H1 (cell line): ENCODE measurements around the gene GUCY2F. TPM values are rescaled to one million over a fixed set of nuclear protein-coding genes. Genes with fewer than 3 reads are reported as not detected.

ENCODE experiments used
- CTCF ChIA-PET: fragments of 300-600 bp; sonication (Branson Sonifier 250); formaldehyde crosslinking; loops from one replicate; lab custom pipeline; 2021; ENCODE audit not compliant: partially characterized antibody; lab: Charles Lee
- POLR2A ChIA-PET: fragments of 300-600 bp; sonication (Branson Sonifier 250); formaldehyde crosslinking; loops from one replicate; lab custom pipeline; 2021; ENCODE audit warnings: inconsistent platforms; ENCODE audit not compliant: partially characterized antibody; lab: Charles Lee
- DNase-seq, 2 experiments: peaks; one replicate each; pipeline versions ENCODE4 v3.0.0 to v3.0.0-alpha.2; 2010 to 2022; ENCODE audit warnings: low spot score in 2 of 2, low read depth in 1 of 2, mixed read lengths in 1 of 2
- FAIRE-seq: peaks from 2 replicates; lab custom pipeline; 2011; peaks lifted over from hg19 to GRCh38; lab: Jason Lieb, UNC
- H2AFZ ChIP-seq: 2 replicates; pipeline ENCODE4 v1.8.1; 2012; ENCODE audit warnings: low read length, inconsistent platforms
- H2AK5ac ChIP-seq: 2 replicates; pipeline ENCODE4 v1.6.1; 2013; ENCODE audit warnings: low read depth, low read length
- H2BK120ac ChIP-seq: replicated peaks from 2 replicates; pipeline ENCODE3; 2013; ENCODE audit warnings: low read depth, low read length, inconsistent platforms
- H2BK12ac ChIP-seq: 2 replicates; pipeline ENCODE4 v1.6.1; 2013; ENCODE audit warnings: low read depth, low read length
- H2BK15ac ChIP-seq: 2 replicates; pipeline ENCODE4 v1.6.1; 2013; ENCODE audit warnings: low read length
- H2BK20ac ChIP-seq: 2 replicates; pipeline ENCODE4 v1.6.1; 2013; ENCODE audit warnings: low read length
- H2BK5ac ChIP-seq: 2 replicates; pipeline ENCODE4 v1.6.1; 2013; ENCODE audit warnings: low read depth, low read length
- H3K14ac ChIP-seq: 2 replicates; pipeline ENCODE4 v1.6.1; 2013; ENCODE audit warnings: inconsistent platforms; ENCODE audit not compliant: insufficient read length
- H3K18ac ChIP-seq: 2 replicates; pipeline ENCODE4 v1.6.1; 2013; ENCODE audit warnings: low read length; ENCODE audit errors: extremely low read depth
- H3K23ac ChIP-seq: 2 replicates; pipeline ENCODE4 v1.6.1; 2013; ENCODE audit warnings: inconsistent platforms; ENCODE audit not compliant: insufficient read length
- H3K23me2 ChIP-seq: 2 replicates; pipeline ENCODE4 v1.6.1; 2013; ENCODE audit warnings: low read depth, low read length
- H3K27ac ChIP-seq: 2 replicates; pipeline ENCODE4 v1.6.1; 2011; ENCODE audit warnings: low read depth, low read length, inconsistent platforms
- H3K27me3 ChIP-seq, 4 experiments: replicated peaks in 1 of 4; 1 replicate in 1 of 4; 2 replicates in 3 of 4; pipeline versions ENCODE4 v1.6.1 to v1.8.1; 2011 to 2013; ENCODE audit warnings: low read length in 3 of 4, mild to moderate bottlenecking in 3 of 4, inconsistent platforms in 2 of 4, mixed read lengths in 2 of 4, moderate library complexity in 1 of 4; ENCODE audit not compliant: control insufficient read depth in 3 of 4, insufficient read depth in 3 of 4; ENCODE audit errors: extremely low read depth in 1 of 4
- H3K36me3 ChIP-seq, 4 experiments: 2 replicates each; pipeline versions ENCODE4 v1.6.1 to v1.8.1; 2011 to 2013; ENCODE audit warnings: mild to moderate bottlenecking in 4 of 4, low read length in 3 of 4, moderate library complexity in 2 of 4, control low read depth in 1 of 4, inconsistent platforms in 1 of 4; ENCODE audit not compliant: insufficient read depth in 4 of 4, control insufficient read depth in 2 of 4
- H3K4ac ChIP-seq: replicated peaks from 2 replicates; pipeline ENCODE3; 2013; ENCODE audit warnings: low read length, low read depth, mixed read lengths, inconsistent platforms; ENCODE audit not compliant: insufficient read length
- H3K4me1 ChIP-seq, 4 experiments: replicated peaks in 1 of 4; 1 replicate in 1 of 4; 2 replicates in 3 of 4; pipeline versions ENCODE4 v1.6.1 to v1.8.1; 2011 to 2013; ENCODE audit warnings: low read length in 3 of 4, inconsistent platforms in 2 of 4, mixed read lengths in 1 of 4; ENCODE audit not compliant: insufficient read depth in 4 of 4, control insufficient read depth in 3 of 4
- H3K4me2 ChIP-seq, 2 experiments: 2 replicates each; pipeline versions ENCODE4 v1.6.1 to v1.8.1; 2011 to 2013; ENCODE audit warnings: low read depth in 2 of 2, low read length in 2 of 2, control low read depth in 1 of 2, inconsistent platforms in 1 of 2, mild to moderate bottlenecking in 1 of 2; ENCODE audit not compliant: insufficient read depth in 1 of 2
- H3K4me3 ChIP-seq, 4 experiments: fragments of 200-600, 300-600 bp in 1 of 4; sonication (generic), shearing (Covaris generic), sonication (Bioruptor Twin) in 1 of 4; 2 replicates each; pipeline versions ENCODE4 v1.5.1 to v1.8.1; 2011 to 2016; ENCODE audit warnings: low read length in 4 of 4, low read depth in 3 of 4, control low read depth in 2 of 4, inconsistent platforms in 2 of 4, mild to moderate bottlenecking in 2 of 4, mixed read lengths in 1 of 4, moderate library complexity in 1 of 4; ENCODE audit not compliant: insufficient read depth in 2 of 4; ENCODE audit errors: extremely low read depth in 1 of 4
- H3K56ac ChIP-seq: replicated peaks from 2 replicates; pipeline ENCODE3; 2013; ENCODE audit warnings: low read depth, mild to moderate bottlenecking, mixed read lengths, low read length, inconsistent platforms; ENCODE audit not compliant: insufficient read length
- H3K79me1 ChIP-seq: 2 replicates; pipeline ENCODE4 v1.6.1; 2013; ENCODE audit warnings: low read depth, low read length, control low read depth
- H3K79me2 ChIP-seq, 2 experiments: 2 replicates each; pipeline versions ENCODE4 v1.6.1 to v1.8.1; 2012 to 2013; ENCODE audit warnings: low read length in 2 of 2, mild to moderate bottlenecking in 2 of 2, inconsistent platforms in 1 of 2; ENCODE audit not compliant: insufficient read depth in 2 of 2, control insufficient read depth in 1 of 2
- H3K9ac ChIP-seq, 4 experiments: replicated peaks in 1 of 4; 1 replicate in 1 of 4; 2 replicates in 3 of 4; pipeline versions ENCODE4 v1.6.1 to v1.8.1; 2011 to 2013; ENCODE audit warnings: low read depth in 3 of 4, low read length in 3 of 4, control low read depth in 2 of 4, mild to moderate bottlenecking in 2 of 4, moderate library complexity in 2 of 4, inconsistent platforms in 1 of 4; ENCODE audit errors: extremely low read depth in 1 of 4
- H3K9me3 ChIP-seq, 2 experiments: 2 replicates each; pipeline versions ENCODE4 v1.6.1 to v1.8.1; 2012 to 2013; ENCODE audit warnings: mild to moderate bottlenecking in 2 of 2, moderate library complexity in 2 of 2, control low read depth in 1 of 2, inconsistent platforms in 1 of 2, low read depth in 1 of 2, low read length in 1 of 2, mixed read lengths in 1 of 2; ENCODE audit not compliant: insufficient read depth in 2 of 2
- H4K20me1 ChIP-seq, 2 experiments: replicated peaks in 1 of 2; 2 replicates each; pipeline versions ENCODE3 to v1.8.1; 2011 to 2013; ENCODE audit warnings: inconsistent platforms in 2 of 2, low read length in 2 of 2, mild to moderate bottlenecking in 1 of 2; ENCODE audit not compliant: insufficient read depth in 2 of 2, control insufficient read depth in 1 of 2
- H4K5ac ChIP-seq: 2 replicates; pipeline ENCODE4 v1.6.1; 2013; ENCODE audit warnings: low read length, low read depth, mixed read lengths, inconsistent platforms; ENCODE audit not compliant: insufficient read length
- H4K8ac ChIP-seq: 2 replicates; pipeline ENCODE4 v1.8.0; 2013; ENCODE audit warnings: mild to moderate bottlenecking, moderate library complexity, low read length, inconsistent platforms; ENCODE audit not compliant: insufficient read depth; ENCODE audit errors: extremely low read depth
- H4K91ac ChIP-seq: replicated peaks from 2 replicates; pipeline ENCODE3; 2013; ENCODE audit warnings: low read length, mixed read lengths, inconsistent platforms; ENCODE audit not compliant: insufficient read length
- CREB1 ChIP-seq: IDR thresholded peaks from 2 replicates; pipeline ENCODE4 v1.6.1; 2012; ENCODE audit warnings: inconsistent platforms
- HDAC6 ChIP-seq: IDR thresholded peaks from one replicate; pipeline ENCODE4 v1.7.1; 2012; ENCODE audit warnings: low read depth, mild to moderate bottlenecking, inconsistent platforms, low read length, moderate library complexity
- NANOG ChIP-seq: IDR thresholded peaks from 2 replicates; pipeline ENCODE4 v1.6.1; 2011; ENCODE audit warnings: low read length, low read depth, mild to moderate bottlenecking, inconsistent platforms; ENCODE audit not compliant: insufficient read depth, poor library complexity, severe bottlenecking
- RFX5 ChIP-seq: IDR thresholded peaks from 2 replicates; pipeline ENCODE4 v1.6.1; 2011; ENCODE audit warnings: low read depth, low read length, improper control_type of control experiment, borderline replicate concordance
- SIN3A ChIP-seq, 2 experiments: IDR thresholded peaks in 1 of 2; conservative IDR thresholded peaks in 1 of 2; 2 replicates each; pipeline ENCODE4 v1.6.1; 2011 to 2012; ENCODE audit warnings: low read length in 2 of 2, improper control_type of control experiment in 1 of 2, low read depth in 1 of 2, mild to moderate bottlenecking in 1 of 2
- SP4 ChIP-seq: IDR thresholded peaks from 2 replicates; pipeline ENCODE4 v1.6.1; 2012; ENCODE audit warnings: low read length, inconsistent platforms
- TEAD4 ChIP-seq: IDR thresholded peaks from 2 replicates; pipeline ENCODE4 v1.6.1; 2012; ENCODE audit warnings: low read depth, low read length, inconsistent platforms, mixed read lengths
- WGBS, 2 experiments: shearing (Covaris generic) in 1 of 2; methylation state at CpG; one replicate each; pipeline versions ENCODE4 v1.1.6 to v1.1.7; 2013 to 2015; ENCODE audit warnings: low lambda C conversion rate in 2 of 2, mixed read lengths in 2 of 2, inconsistent platforms in 1 of 2, low coverage in 1 of 2, missing lambda C conversion rate in 1 of 2; ENCODE audit not compliant: insufficient replicate concordance in 2 of 2, insufficient coverage in 1 of 2, insufficient read length in 1 of 2; ENCODE audit errors: extremely low coverage in 1 of 2, missing lambda C conversion rate in 1 of 2; 5-methylcytosine and 5-hydroxymethylcytosine counted together
- polyA plus RNA-seq, 7 experiments: library from polyadenylated mRNA; depleted of rRNA in 3 of 7; stranded (reverse) in 5 of 7; unstranded in 2 of 7; fragments of >200 nt in 5 of 7; fragments of 200-250 nt in 2 of 7; gene quantifications; 1 replicate in 5 of 7; 2 replicates in 1 of 7; 4 replicates in 1 of 7; pipeline versions ENCODE4 v1.2.1 to v1.2.3, GENCODE V29; 2011 to 2013; ENCODE audit warnings: missing spikeins in 2 of 7, mixed read lengths in 2 of 7
- total RNA-seq: library from RNA; stranded (reverse); fragmentation: NEBNext Ultra II Directional; extraction: Animal tissue kit (Norgen Biotek cat#: 25700); gene quantifications from 2 replicates; pipeline ENCODE4 v1.2.1, GENCODE V29; 2021
- TF ChIP-seq, protein P1 (sequence below), 3 experiments: IDR thresholded peaks; 1 replicate in 2 of 3; 2 replicates in 1 of 3; pipeline versions ENCODE4 v1.5.1 to v1.6.1; 2011; ENCODE audit warnings: low read length in 3 of 3, mild to moderate bottlenecking in 3 of 3, inconsistent platforms in 2 of 3, low read depth in 1 of 3, moderate library complexity in 1 of 3; ENCODE audit not compliant: insufficient read depth in 1 of 3; ENCODE audit errors: control extremely low read depth in 1 of 3

GUCY2F gene
- total and polyA plus RNA-seq, 2 of the 8 experiments (the other 6 are each of a cell fraction or from before 2014, with no cell fraction given): 0.02 TPM; not detected in 1

DNA sequence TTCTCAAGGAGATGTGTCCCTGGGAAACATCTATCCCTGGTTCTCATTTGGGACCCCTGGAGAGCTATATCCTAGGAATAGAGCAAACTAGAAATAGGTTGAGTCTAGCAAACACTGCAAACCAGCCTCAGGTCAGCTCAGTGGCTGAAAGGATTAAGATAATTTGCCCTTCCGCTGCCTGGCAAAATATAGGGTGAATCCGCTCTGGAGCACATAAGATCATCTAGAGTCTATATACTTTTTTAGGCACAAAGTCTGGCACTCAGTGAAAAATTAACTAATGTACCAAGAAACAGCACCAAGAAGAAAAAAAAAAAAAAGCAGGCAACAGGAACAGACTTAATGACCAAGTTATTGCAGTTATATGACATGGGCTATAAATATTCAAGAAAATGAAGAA is 7.3 kb upstream of the GUCY2F start:
- Histone ChIP-seq H3K4ac (no peak overlapping the region), H3K14ac (no peak overlapping the region), H3K9me3 (no peaks in the 10 kb centered on the region), H3K36me3 (no peaks in the 10 kb centered on the region), H2BK5ac (no peak overlapping the region), H2BK12ac (no peak overlapping the region), H3K79me2 (no peaks in the 10 kb centered on the region), H3K23ac (no peak overlapping the region), H3K4me1 (no peaks in the 10 kb centered on the region), H2BK120ac (no peak overlapping the region), H2BK20ac (no peak overlapping the region), H2BK15ac (no peak overlapping the region), H3K27ac (no peak overlapping the region), H3K56ac (no peak overlapping the region), H4K91ac (no peak overlapping the region), H3K4me2 (no peak overlapping the region), H3K4me3 (no peak overlapping the region), H3K79me1 (no peaks in the 10 kb centered on the region), H3K27me3 (no peaks in the 10 kb centered on the region), H4K8ac (no peak overlapping the region), H2AK5ac (no peak overlapping the region), H4K5ac (no peak overlapping the region), H3K23me2 (no peaks in the 10 kb centered on the region), H2AFZ (no peak overlapping the region), H4K20me1 (no peaks in the 10 kb centered on the region), H3K9ac (no peak overlapping the region), H3K18ac (no peak overlapping the region)
- DNase-seq: no peak
- TF ChIP-seq TEAD4 (no peak), CREB1 (no peak), SP4 (no peak), SIN3A (conservative IDR thresholded peaks at IDR 0.05 in 1 of 2, IDR thresholded peaks at IDR 0.05 in 1 of 2; ENCODE audit: low read depth in 1 of 2, low read length in 2 of 2) (no peak), RFX5 (no peak), HDAC6 (no peak), NANOG (no peak)
- TF ChIP-seq, protein P1, sequence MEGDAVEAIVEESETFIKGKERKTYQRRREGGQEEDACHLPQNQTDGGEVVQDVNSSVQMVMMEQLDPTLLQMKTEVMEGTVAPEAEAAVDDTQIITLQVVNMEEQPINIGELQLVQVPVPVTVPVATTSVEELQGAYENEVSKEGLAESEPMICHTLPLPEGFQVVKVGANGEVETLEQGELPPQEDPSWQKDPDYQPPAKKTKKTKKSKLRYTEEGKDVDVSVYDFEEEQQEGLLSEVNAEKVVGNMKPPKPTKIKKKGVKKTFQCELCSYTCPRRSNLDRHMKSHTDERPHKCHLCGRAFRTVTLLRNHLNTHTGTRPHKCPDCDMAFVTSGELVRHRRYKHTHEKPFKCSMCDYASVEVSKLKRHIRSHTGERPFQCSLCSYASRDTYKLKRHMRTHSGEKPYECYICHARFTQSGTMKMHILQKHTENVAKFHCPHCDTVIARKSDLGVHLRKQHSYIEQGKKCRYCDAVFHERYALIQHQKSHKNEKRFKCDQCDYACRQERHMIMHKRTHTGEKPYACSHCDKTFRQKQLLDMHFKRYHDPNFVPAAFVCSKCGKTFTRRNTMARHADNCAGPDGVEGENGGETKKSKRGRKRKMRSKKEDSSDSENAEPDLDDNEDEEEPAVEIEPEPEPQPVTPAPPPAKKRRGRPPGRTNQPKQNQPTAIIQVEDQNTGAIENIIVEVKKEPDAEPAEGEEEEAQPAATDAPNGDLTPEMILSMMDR (IDR thresholded peaks at IDR 0.05; ENCODE audit: control extremely low read depth in 1 of 3, insufficient read depth in 1 of 3, low read depth in 1 of 3, low read length in 3 of 3): no peak
- CTCF ChIA-PET: interaction anchor here (0.6 to 1.9 kb wide), 6 partner anchors 141 to 506 kb away, joined by 3 to 7 read pairs (median 3); no protein-coding TSS in a partner anchor
- WGBS, 2 experiments: 63% methylated on average over 2 of the region's 2 CpGs; no CpG with 5 or more reads in 1 of the 2 experiments
- POLR2A ChIA-PET: no interaction called here
- no peak for FAIRE-seq
